H1 (cell line): ENCODE data around the gene POLE2. TPM values are rescaled to one million over a fixed set of nuclear protein-coding genes. Genes with fewer than 3 reads are reported as not detected.

Experiments used
- EP300 ChIP-seq, 2 experiments: IDR thresholded peaks; 1 replicate in 1 of 2; 2 replicates in 1 of 2; pipeline ENCODE4 v1.6.1; 2011 to 2012; ENCODE audit warnings: low read depth in 2 of 2, low read length in 2 of 2, mild to moderate bottlenecking in 2 of 2, borderline replicate concordance in 1 of 2, inconsistent platforms in 1 of 2, moderate library complexity in 1 of 2
- polyA plus RNA-seq, 7 experiments: library from polyadenylated mRNA; depleted of rRNA in 3 of 7; stranded (reverse) in 5 of 7; unstranded in 2 of 7; fragments of >200 nt in 5 of 7; fragments of 200-250 nt in 2 of 7; gene quantifications; 1 replicate in 5 of 7; 2 replicates in 1 of 7; 4 replicates in 1 of 7; pipeline versions ENCODE4 v1.2.1 to v1.2.3, GENCODE V29; 2011 to 2013; ENCODE audit warnings: missing spikeins in 2 of 7, mixed read lengths in 2 of 7
- total RNA-seq: library from RNA; stranded (reverse); fragmentation: NEBNext Ultra II Directional; extraction: Animal tissue kit (Norgen Biotek cat#: 25700); gene quantifications from 2 replicates; pipeline ENCODE4 v1.2.1, GENCODE V29; 2021

Gene POLE2
- total and polyA plus RNA-seq, 2 of the 8 experiments (the other 6 are each of a cell fraction or from before 2014, with no cell fraction given): 31.2 to 41.7 TPM

DNA sequence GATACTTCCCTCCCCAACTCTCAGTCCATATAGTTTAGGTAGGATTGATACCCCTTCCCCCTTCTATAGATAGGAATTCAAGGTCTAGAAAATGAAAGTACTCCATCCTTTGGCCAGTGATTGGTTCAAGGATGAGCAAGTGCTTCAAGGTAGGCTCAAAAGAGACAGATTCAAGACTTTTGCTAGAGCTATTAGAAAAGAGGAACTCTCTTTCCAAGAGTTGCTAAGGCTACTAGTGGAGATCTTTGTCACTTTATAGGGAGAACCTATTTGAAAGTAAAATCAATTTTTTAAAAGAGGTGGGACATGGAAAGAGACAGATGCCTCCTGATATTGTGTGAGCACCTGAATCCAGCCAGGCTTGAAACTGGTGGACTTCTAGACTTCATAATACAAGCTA, 17.5 kb downstream of the POLE2 start (continued):
- TF ChIP-seq EP300 (IDR thresholded peaks at IDR 0.05; ENCODE audit: borderline replicate concordance in 1 of 2, low read depth in 2 of 2, low read length in 2 of 2): no peak
